GM06990 (cell line): Measurements from ENCODE around the gene HRNR.
"Not testable (repeated sequence)": the region's sequence is repeated elsewhere in the genome, so short reads cannot be mapped to it uniquely, and the experiment has no call there.

Experiments
- DNase-seq: peaks from one replicate; pipeline ENCODE4 v3.0.0-alpha.2; 2011; ENCODE audit not compliant: insufficient read length; ENCODE audit errors: extremely low read depth
- H3K27me3 ChIP-seq: replicated peaks from 2 replicates; pipeline ENCODE4 v1.6.0; 2011; ENCODE audit warnings: low read length; ENCODE audit not compliant: control insufficient read depth, insufficient read depth
- H3K36me3 ChIP-seq: 2 replicates; pipeline ENCODE4 v1.5.1; 2011; ENCODE audit warnings: low read length; ENCODE audit not compliant: control insufficient read depth, insufficient read depth
- H3K4me3 ChIP-seq: replicated peaks from 2 replicates; pipeline ENCODE4 v1.5.1; 2011; ENCODE audit warnings: low read depth, mild to moderate bottlenecking, control low read depth, low read length
- CTCF ChIP-seq: IDR thresholded peaks from 2 replicates; pipeline ENCODE4 v1.5.1; 2011; ENCODE audit warnings: low read length, control low read depth, mild to moderate bottlenecking, inconsistent platforms; ENCODE audit not compliant: insufficient read depth, poor library complexity, severe bottlenecking

The HRNR gene

GRCh38 chr1:152224093-152224492 lies at the start of gene HRNR:
HRNR (minus strand) TSS chr1:152224193; CDS start chr1:152223253, 940 bp downstream.
- DNase-seq = no peak
- H3K36me3 ChIP-seq = no peaks in the 10 kb centered on the region
- H3K4me3 ChIP-seq = no peak within 1 kb of the TSS
- TF ChIP-seq CTCF = no peak
- H3K27me3 ChIP-seq = no peaks in the 10 kb centered on the region

DNA sequence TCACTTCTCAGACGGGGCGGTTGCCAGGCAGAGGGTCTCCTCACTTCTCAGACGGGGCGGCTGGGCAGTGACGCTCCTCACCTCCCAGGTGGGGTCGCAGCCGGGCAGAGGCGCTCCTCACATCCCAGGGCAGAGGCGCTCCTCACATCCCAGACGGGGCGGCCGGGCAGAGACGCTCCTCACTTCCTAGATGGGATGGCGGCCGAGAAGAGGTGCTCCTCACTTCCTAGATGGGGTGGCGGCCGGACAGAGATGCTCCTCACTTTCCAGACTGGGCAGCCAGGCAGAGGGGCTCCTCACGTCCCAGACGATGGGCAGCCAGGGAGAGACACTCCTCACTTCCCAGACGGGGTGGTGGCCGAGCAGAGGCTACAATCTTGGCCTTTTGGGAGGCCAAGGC lies 32.4 kb upstream of the HRNR start:
- H3K36me3 ChIP-seq, H3K27me3 ChIP-seq, DNase-seq, H3K4me3 ChIP-seq: not testable (repeated sequence)

GRCh38 chr1:152252157-152252556 lies 28.2 kb upstream of the HRNR start:
- TF ChIP-seq CTCF = no peak
- no peaks in the 10 kb centered on the region for H3K36me3 ChIP-seq
- no peak overlapping the region for H3K4me3 ChIP-seq
- no peak for DNase-seq
- no peaks in the 10 kb centered on the region for H3K27me3 ChIP-seq

DNA sequence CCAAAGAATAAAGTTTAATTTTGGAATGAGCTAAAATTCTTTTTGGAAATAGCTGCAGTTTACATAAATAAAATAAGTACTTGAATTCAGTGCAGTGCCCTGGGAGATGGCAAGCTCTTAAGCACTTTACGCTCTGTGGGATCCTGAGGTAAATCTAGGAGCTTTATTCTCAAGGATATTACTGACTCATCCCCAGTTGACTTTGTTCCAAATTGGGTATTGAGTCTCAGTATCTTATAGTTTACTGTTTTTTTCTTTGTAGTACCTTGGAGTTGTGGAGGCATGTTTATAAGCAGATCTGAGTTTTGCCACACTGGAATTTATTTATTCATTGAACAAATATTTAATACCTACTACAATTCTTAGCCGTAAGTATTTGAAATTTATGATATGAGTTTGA lies 27.4 kb upstream of the HRNR start:
- Histone ChIP-seq H3K36me3 (no peaks in the 10 kb centered on the region), H3K27me3 (no peaks in the 10 kb centered on the region), H3K4me3 (no peak overlapping the region)
- no peak for TF ChIP-seq CTCF
- no peak for DNase-seq

DNA sequence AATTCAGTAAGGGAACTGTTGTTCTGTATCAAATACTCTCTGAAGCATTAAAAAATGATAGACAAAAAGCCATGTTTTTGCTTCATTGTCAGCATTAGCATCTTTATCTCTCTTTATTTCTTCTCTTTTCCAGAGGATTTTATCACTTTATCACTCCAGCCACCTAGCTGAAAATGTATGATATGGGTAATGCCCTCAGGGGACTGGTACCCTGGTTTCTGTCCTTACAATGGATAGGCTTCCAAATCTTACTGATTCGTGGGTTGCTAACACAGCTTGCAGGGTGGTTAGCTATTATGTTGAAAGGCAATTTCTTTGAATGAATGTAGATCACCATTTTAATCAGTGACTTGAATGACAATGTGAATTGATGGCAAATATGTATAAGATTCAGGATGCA lies 23.3 kb upstream of the HRNR start:
- no peak for DNase-seq
- no peaks in the 10 kb centered on the region for H3K27me3 ChIP-seq
- TF ChIP-seq CTCF = no peak
- H3K4me3 ChIP-seq = no peak overlapping the region
- H3K36me3 ChIP-seq = no peaks in the 10 kb centered on the region

DNA sequence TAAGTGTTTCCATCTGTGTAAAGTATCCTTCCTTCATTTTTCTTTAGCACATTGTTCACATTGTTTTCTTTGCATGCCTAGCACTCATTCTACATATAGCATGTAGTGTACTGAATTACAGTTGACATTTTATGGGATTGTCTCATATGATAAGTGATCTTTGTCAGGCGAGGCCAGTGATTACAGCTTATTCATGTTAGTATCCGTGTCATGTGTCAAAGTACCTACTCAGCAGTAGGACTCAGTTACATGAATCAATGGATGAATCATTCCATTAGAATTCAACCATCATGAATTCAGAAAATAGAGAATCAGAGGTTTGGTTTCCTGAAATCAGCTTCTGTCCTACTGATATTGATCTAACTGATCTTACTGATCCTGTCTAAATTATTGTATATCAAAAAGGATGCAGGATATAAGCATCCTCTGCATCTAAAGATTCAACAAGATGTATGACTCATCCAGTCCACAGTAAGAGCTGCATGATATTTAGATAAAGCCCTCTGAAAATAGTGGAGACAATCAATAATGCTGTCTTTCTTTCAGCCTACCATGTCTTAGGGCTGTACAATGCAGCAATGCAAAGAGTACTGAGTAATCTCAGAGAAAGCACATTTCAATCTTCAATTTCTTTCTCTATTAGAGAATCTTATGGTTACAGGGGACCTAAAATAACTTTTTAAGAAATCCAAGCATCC lies 20.7 kb upstream of the HRNR start:
- Histone ChIP-seq H3K4me3 (no peak overlapping the region), H3K27me3 (no peaks in the 10 kb centered on the region), H3K36me3 (no peaks in the 10 kb centered on the region)
- no peak for TF ChIP-seq CTCF
- no peak for DNase-seq
